IMR-90 (cell line): ENCODE measurements around the gene RAB28. TPM values are rescaled to one million over a fixed set of nuclear protein-coding genes. Genes with fewer than 3 reads are reported as not detected.
A peak's percentile ranks its signal among the peaks of the same experiment; 100 is the strongest.

Experiments
- ATAC-seq: fragments of 200-7000 bp; cut with Tn5 transposase; 2 replicates; pipeline ENCODE4 v1.9.1; 2020; ENCODE audit warnings: low read depth, mild to moderate bottlenecking, moderate library complexity
- BruUV-seq: library from RNA; stranded (reverse); fragments of 400-500 nt; replicated peaks from 2 replicates; lab custom pipeline; 2021; lab: Mats Ljungman, UMichigan
- CTCF ChIA-PET: fragments of 300-600 bp; formaldehyde crosslinking; extraction: SDS; loops from one replicate; lab custom pipeline; 2021; ENCODE audit warnings: antibody characterized with exemption; lab: Yijun Ruan, JAX
- POLR2A ChIA-PET: fragments of 300-600 bp; sonication (Branson Sonifier 250); formaldehyde crosslinking; loops from one replicate; lab custom pipeline; 2022; ENCODE audit warnings: antibody characterized with exemption; ENCODE audit not compliant: unreplicated experiment; lab: Charles Lee
- DNase-seq: peaks from one replicate; pipeline ENCODE4 v3.0.0; 2013
- H2AFZ ChIP-seq: replicated peaks from 2 replicates; pipeline ENCODE3; 2013; ENCODE audit warnings: low read length, mild to moderate bottlenecking; ENCODE audit not compliant: poor library complexity
- H2AK5ac ChIP-seq: 2 replicates; pipeline ENCODE4 v1.6.1; 2013; ENCODE audit warnings: low read depth, low read length, inconsistent platforms
- H2AK9ac ChIP-seq: replicated peaks from 2 replicates; pipeline ENCODE3; 2013; ENCODE audit warnings: mild to moderate bottlenecking, low read depth, low read length, moderate library complexity; ENCODE audit not compliant: poor library complexity
- H2BK120ac ChIP-seq: 2 replicates; pipeline ENCODE4 v1.6.1; 2013; ENCODE audit warnings: low read depth, low read length, inconsistent platforms
- H2BK15ac ChIP-seq: 3 replicates; pipeline ENCODE4 v1.6.1; 2013; ENCODE audit warnings: low read depth, low read length, inconsistent platforms
- H2BK20ac ChIP-seq: 2 replicates; pipeline ENCODE4 v1.6.1; 2013; ENCODE audit warnings: low read depth, mild to moderate bottlenecking, inconsistent platforms, low read length, moderate library complexity
- H2BK5ac ChIP-seq: 2 replicates; pipeline ENCODE4 v1.6.1; 2013; ENCODE audit warnings: mild to moderate bottlenecking, low read depth, low read length, inconsistent platforms; ENCODE audit not compliant: poor library complexity, severe bottlenecking
- H3K14ac ChIP-seq: replicated peaks from 2 replicates; pipeline ENCODE4 v1.6.1; 2013; ENCODE audit warnings: low read depth, low read length, inconsistent platforms
- H3K18ac ChIP-seq: 2 replicates; pipeline ENCODE4 v1.6.1; 2013; ENCODE audit warnings: low read depth, low read length, control low read depth
- H3K23ac ChIP-seq: 2 replicates; pipeline ENCODE4 v1.6.1; 2013; ENCODE audit warnings: low read depth, low read length, inconsistent platforms
- H3K27ac ChIP-seq: 2 replicates; pipeline ENCODE4 v1.5.1; 2013; ENCODE audit warnings: mild to moderate bottlenecking, control low read depth, low read length; ENCODE audit not compliant: insufficient read depth
- H3K27me3 ChIP-seq: 2 replicates; pipeline ENCODE4 v1.6.1; 2013; ENCODE audit warnings: low read length; ENCODE audit not compliant: control insufficient read depth, insufficient read depth
- H3K36me3 ChIP-seq: 2 replicates; pipeline ENCODE4 v1.6.1; 2013; ENCODE audit warnings: low read length, mixed read lengths; ENCODE audit not compliant: control insufficient read depth, insufficient read depth
- H3K4ac ChIP-seq: 2 replicates; pipeline ENCODE4 v1.6.1; 2013; ENCODE audit warnings: low read depth, low read length, inconsistent platforms
- H3K4me1 ChIP-seq: 2 replicates; pipeline ENCODE4 v1.6.1; 2013; ENCODE audit warnings: low read length, mixed read lengths; ENCODE audit not compliant: control insufficient read depth, insufficient read depth
- H3K4me2 ChIP-seq: 2 replicates; pipeline ENCODE4 v1.6.1; 2013; ENCODE audit warnings: low read depth, mild to moderate bottlenecking, control low read depth, low read length, moderate library complexity
- H3K4me3 ChIP-seq: 2 replicates; pipeline ENCODE4 v1.5.1; 2013; ENCODE audit warnings: low read depth, mild to moderate bottlenecking, control low read depth, low read length, moderate library complexity; ENCODE audit not compliant: insufficient read depth
- H3K56ac ChIP-seq: 2 replicates; pipeline ENCODE4 v1.6.1; 2013; ENCODE audit warnings: low read length, inconsistent platforms; ENCODE audit not compliant: insufficient read depth; ENCODE audit errors: extremely low read depth
- H3K79me1 ChIP-seq, 2 experiments: 2 replicates each; pipeline ENCODE4 v1.6.1; 2013; ENCODE audit warnings: low read length in 2 of 2, inconsistent platforms in 1 of 2, low read depth in 1 of 2
- H3K9ac ChIP-seq: 2 replicates; pipeline ENCODE4 v1.6.1; 2013; ENCODE audit warnings: low read depth, low read length, control low read depth
- H3K9me1 ChIP-seq: 2 replicates; pipeline ENCODE4 v1.6.1; 2013; ENCODE audit warnings: low read length, inconsistent platforms; ENCODE audit not compliant: insufficient read depth
- H3K9me3 ChIP-seq: 2 replicates; pipeline ENCODE4 v1.6.1; 2013; ENCODE audit warnings: low read length; ENCODE audit not compliant: control insufficient read depth, insufficient read depth
- H4K20me1 ChIP-seq: 2 replicates; pipeline ENCODE4 v1.6.1; 2013; ENCODE audit warnings: low read length, inconsistent platforms; ENCODE audit not compliant: insufficient read depth
- H4K5ac ChIP-seq: 2 replicates; pipeline ENCODE4 v1.6.1; 2013; ENCODE audit warnings: mild to moderate bottlenecking, low read depth, low read length, control low read depth
- H4K8ac ChIP-seq, 2 experiments: 2 replicates each; pipeline ENCODE4 v1.6.1; 2013; ENCODE audit warnings: low read depth in 2 of 2, low read length in 2 of 2, control low read depth in 1 of 2, inconsistent platforms in 1 of 2
- H4K91ac ChIP-seq: 2 replicates; pipeline ENCODE4 v1.6.1; 2013; ENCODE audit warnings: low read depth, low read length, inconsistent platforms; ENCODE audit not compliant: insufficient read depth
- BHLHE40 ChIP-seq: fragments of 150-350 bp; IDR thresholded peaks from 2 replicates; pipeline ENCODE4 v1.6.1; 2016; ENCODE audit warnings: mild to moderate bottlenecking, low read depth, low read length
- CEBPB ChIP-seq: IDR thresholded peaks from 2 replicates; pipeline ENCODE4 v1.6.1; 2012; ENCODE audit warnings: low read depth, low read length, improper control_type of control experiment
- CHD1 ChIP-seq: IDR thresholded peaks from 2 replicates; pipeline ENCODE4 v1.6.1; 2012; ENCODE audit warnings: low read depth, low read length, improper control_type of control experiment
- FOS ChIP-seq: fragments of 150-350 bp; IDR thresholded peaks from 2 replicates; pipeline ENCODE4 v1.6.1; 2016; ENCODE audit warnings: low read depth, low read length
- MAFK ChIP-seq: IDR thresholded peaks from 2 replicates; pipeline ENCODE4 v1.6.1; 2012; ENCODE audit warnings: low read depth, low read length, improper control_type of control experiment
- MAZ ChIP-seq: IDR thresholded peaks from 2 replicates; pipeline ENCODE4 v1.6.1; 2012; ENCODE audit warnings: low read depth, mild to moderate bottlenecking, low read length, improper control_type of control experiment, moderate library complexity, borderline replicate concordance
- MXI1 ChIP-seq: IDR thresholded peaks from 2 replicates; pipeline ENCODE4 v1.6.1; 2012; ENCODE audit warnings: low read depth, mild to moderate bottlenecking, low read length, moderate library complexity, borderline replicate concordance
- NFE2L2 ChIP-seq: fragments of 150-350 bp; IDR thresholded peaks from 2 replicates; pipeline ENCODE4 v1.6.1; 2016; ENCODE audit warnings: low read depth, mild to moderate bottlenecking, low read length
- POLR2A ChIP-seq: IDR thresholded peaks from 2 replicates; pipeline ENCODE4 v1.6.1; 2012; ENCODE audit warnings: mild to moderate bottlenecking, low read depth, low read length
- RAD21 ChIP-seq: IDR thresholded peaks from 2 replicates; pipeline ENCODE4 v1.6.1; 2012; ENCODE audit warnings: low read length, improper control_type of control experiment
- RCOR1 ChIP-seq: IDR thresholded peaks from 2 replicates; pipeline ENCODE4 v1.6.1; 2012; ENCODE audit warnings: mild to moderate bottlenecking, low read length, improper control_type of control experiment; ENCODE audit not compliant: insufficient replicate concordance
- RFX5 ChIP-seq: IDR thresholded peaks from 2 replicates; pipeline ENCODE4 v1.8.0; 2012; ENCODE audit warnings: low read depth, mild to moderate bottlenecking, low read length, moderate library complexity
- SMC3 ChIP-seq: fragments of 150-350 bp; IDR thresholded peaks from 2 replicates; pipeline ENCODE4 v1.6.1; 2016; ENCODE audit warnings: low read depth, mild to moderate bottlenecking, antibody characterized with exemption, low read length, moderate library complexity
- WGBS, 2 experiments: methylation state at CpG; one replicate each; pipeline versions ENCODE4 v1.1.5 to v1.1.7; 2013; ENCODE audit warnings: missing lambda C conversion rate in 2 of 2; ENCODE audit not compliant: insufficient read length in 1 of 2; ENCODE audit errors: extremely low coverage in 2 of 2; 5-methylcytosine and 5-hydroxymethylcytosine counted together
- dilution Hi-C: fragments of 300-500 bp; cut with HindIII; formaldehyde crosslinking; loops from one replicate; pipeline ENCODE4 v1.14.3; 2018; ENCODE audit warnings: low sequenced_read_pairs; ENCODE audit not compliant: unreplicated experiment
- in situ Hi-C: fragments of 300-500 bp; cut with MboI; formaldehyde crosslinking; loops from 3 replicates; pipeline ENCODE4 v1.14.3; 2019; ENCODE audit warnings: low sequenced_read_pairs, inconsistent platforms, mixed read lengths
- intact Hi-C: fragments of 100-400 bp; cut with micrococcal nuclease; formaldehyde crosslinking; loops from 2 replicates; pipeline ENCODE4 v1.10.0; 2022
- polyA plus RNA-seq, 3 experiments: library from polyadenylated mRNA; depleted of rRNA; stranded (reverse); fragments of >200 nt; gene quantifications; 2 replicates each; pipeline ENCODE4 v1.2.3, GENCODE V29; 2012; ENCODE audit warnings: low replicate concordance in 1 of 3
- total RNA-seq: library from RNA; depleted of rRNA; stranded (reverse); fragments of >200 nt; gene quantifications from 2 replicates; pipeline ENCODE4 v1.2.3, GENCODE V29; 2012
- TF ChIP-seq, protein P1 (sequence below): fragments of 150-350 bp; IDR thresholded peaks from 2 replicates; pipeline ENCODE4 v1.6.1; 2017; ENCODE audit warnings: mild to moderate bottlenecking, antibody characterized with exemption, low read length, low read depth
- TF ChIP-seq, protein P2 (sequence below): conservative IDR thresholded peaks from 2 replicates; pipeline ENCODE4 v1.5.1; 2012; ENCODE audit warnings: mild to moderate bottlenecking, low read depth, low read length, improper control_type of control experiment
- TF ChIP-seq, protein P3 (sequence below): fragments of 150-350 bp; IDR thresholded peaks from 2 replicates; pipeline ENCODE4 v1.6.1; 2016; ENCODE audit warnings: low read depth, mild to moderate bottlenecking, low read length, moderate library complexity, borderline replicate concordance

Gene RAB28
- total and polyA plus RNA-seq, 2 of the 4 experiments (the other 2 are of a cell fraction) = 7.5 to 10.8 TPM

DNA sequence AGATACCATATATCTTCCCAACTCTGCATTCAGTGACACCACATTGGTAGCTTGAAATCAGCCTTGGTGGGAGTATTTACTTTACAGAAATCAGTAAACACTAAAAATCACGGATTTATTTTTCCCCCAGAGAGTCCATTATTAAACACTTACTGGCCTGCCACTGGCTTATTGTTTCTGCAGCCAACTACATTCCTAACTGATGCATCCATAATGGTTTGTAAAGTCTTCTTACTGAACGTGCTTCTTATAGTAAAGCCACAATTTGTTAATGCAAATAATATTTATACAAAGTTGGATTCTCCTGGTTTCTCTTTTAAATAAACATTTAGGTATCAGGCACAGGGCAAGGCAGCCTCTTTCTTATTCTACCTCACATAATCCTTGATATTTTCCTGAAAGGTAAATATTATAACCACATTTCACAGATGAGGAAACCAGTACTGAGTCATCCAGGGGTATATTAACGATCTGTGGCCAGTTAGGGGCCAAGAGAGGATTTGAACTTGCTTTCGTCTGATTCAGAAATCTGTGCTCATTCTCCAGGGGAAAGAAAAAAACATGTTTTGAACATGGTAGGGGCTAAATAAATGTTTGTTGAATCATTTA, 136.5 kb downstream of the RAB28 start:
- no peak overlapping the region for H3K4me2 ChIP-seq
- no peak overlapping the region for H2BK5ac ChIP-seq
- BruUV-seq = no TSS peak
- dilution Hi-C loops (no loop called here), in situ Hi-C loops (no loop called here), intact Hi-C loops (no loop called here)
- no peak overlapping the region for H3K9ac ChIP-seq
- no peak overlapping the region for H2AFZ ChIP-seq
- H2AK5ac ChIP-seq = no peak overlapping the region
- no peaks in the 10 kb centered on the region; the same call in 1 of the 2 replicates for H3K9me1 ChIP-seq
- ATAC-seq (peak; percentile 87), DNase-seq (peak; percentile 68)
- H2BK20ac ChIP-seq = no peak overlapping the region
- no peak overlapping the region for H3K4me3 ChIP-seq
- no CpG with 5 or more reads among the region's 4 CpGs for WGBS, 2 experiments
- no peak overlapping the region for H3K14ac ChIP-seq
- H3K27me3 ChIP-seq = peaks cover 7% of the 10 kb centered on the region
- H2BK120ac ChIP-seq = no peak overlapping the region
- TF ChIP-seq MXI1 (no peak), MAFK (no peak), SMC3 (no peak), POLR2A (no peak), CEBPB (no peak), NFE2L2 (no peak), FOS (no peak), RFX5 (no peak), MAZ (no peak), RCOR1 (no peak), RAD21 (no peak), CHD1 (no peak), BHLHE40 (no peak; the same call in 1 of the 2 replicates)
- TF ChIP-seq, protein P1, sequence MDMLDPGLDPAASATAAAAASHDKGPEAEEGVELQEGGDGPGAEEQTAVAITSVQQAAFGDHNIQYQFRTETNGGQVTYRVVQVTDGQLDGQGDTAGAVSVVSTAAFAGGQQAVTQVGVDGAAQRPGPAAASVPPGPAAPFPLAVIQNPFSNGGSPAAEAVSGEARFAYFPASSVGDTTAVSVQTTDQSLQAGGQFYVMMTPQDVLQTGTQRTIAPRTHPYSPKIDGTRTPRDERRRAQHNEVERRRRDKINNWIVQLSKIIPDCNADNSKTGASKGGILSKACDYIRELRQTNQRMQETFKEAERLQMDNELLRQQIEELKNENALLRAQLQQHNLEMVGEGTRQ = no peak
- TF ChIP-seq, protein P2, sequence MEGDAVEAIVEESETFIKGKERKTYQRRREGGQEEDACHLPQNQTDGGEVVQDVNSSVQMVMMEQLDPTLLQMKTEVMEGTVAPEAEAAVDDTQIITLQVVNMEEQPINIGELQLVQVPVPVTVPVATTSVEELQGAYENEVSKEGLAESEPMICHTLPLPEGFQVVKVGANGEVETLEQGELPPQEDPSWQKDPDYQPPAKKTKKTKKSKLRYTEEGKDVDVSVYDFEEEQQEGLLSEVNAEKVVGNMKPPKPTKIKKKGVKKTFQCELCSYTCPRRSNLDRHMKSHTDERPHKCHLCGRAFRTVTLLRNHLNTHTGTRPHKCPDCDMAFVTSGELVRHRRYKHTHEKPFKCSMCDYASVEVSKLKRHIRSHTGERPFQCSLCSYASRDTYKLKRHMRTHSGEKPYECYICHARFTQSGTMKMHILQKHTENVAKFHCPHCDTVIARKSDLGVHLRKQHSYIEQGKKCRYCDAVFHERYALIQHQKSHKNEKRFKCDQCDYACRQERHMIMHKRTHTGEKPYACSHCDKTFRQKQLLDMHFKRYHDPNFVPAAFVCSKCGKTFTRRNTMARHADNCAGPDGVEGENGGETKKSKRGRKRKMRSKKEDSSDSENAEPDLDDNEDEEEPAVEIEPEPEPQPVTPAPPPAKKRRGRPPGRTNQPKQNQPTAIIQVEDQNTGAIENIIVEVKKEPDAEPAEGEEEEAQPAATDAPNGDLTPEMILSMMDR = no peak
- TF ChIP-seq, protein P3, sequence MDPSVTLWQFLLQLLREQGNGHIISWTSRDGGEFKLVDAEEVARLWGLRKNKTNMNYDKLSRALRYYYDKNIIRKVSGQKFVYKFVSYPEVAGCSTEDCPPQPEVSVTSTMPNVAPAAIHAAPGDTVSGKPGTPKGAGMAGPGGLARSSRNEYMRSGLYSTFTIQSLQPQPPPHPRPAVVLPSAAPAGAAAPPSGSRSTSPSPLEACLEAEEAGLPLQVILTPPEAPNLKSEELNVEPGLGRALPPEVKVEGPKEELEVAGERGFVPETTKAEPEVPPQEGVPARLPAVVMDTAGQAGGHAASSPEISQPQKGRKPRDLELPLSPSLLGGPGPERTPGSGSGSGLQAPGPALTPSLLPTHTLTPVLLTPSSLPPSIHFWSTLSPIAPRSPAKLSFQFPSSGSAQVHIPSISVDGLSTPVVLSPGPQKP = no peak
- no peak overlapping the region for H3K27ac ChIP-seq
- H3K56ac ChIP-seq = no peak overlapping the region
- no peak overlapping the region for H2AK9ac ChIP-seq
- no peak overlapping the region for H3K23ac ChIP-seq
- ChIA-PET CTCF (no interaction called here), POLR2A (no interaction called here)
- H3K4me1 ChIP-seq = peaks cover 6% of the 10 kb centered on the region
- no peaks in the 10 kb centered on the region for H3K36me3 ChIP-seq
- H3K9me3 ChIP-seq = peaks cover 1% of the 10 kb centered on the region; the same call in 1 of the 2 replicates
- no peaks in the 10 kb centered on the region for H4K20me1 ChIP-seq
- H4K8ac ChIP-seq = no peak overlapping the region
- H4K5ac ChIP-seq = no peak overlapping the region
- no peak overlapping the region for H4K91ac ChIP-seq
- H3K79me1 ChIP-seq = no peaks in the 10 kb centered on the region
- no peak overlapping the region for H2BK15ac ChIP-seq
- no peak overlapping the region for H3K4ac ChIP-seq
- H3K18ac ChIP-seq = no peak overlapping the region
